Mesodermal cell (in vitro differentiated cells): ENCODE results near the gene GPR158.
"Not testable (repeated sequence)": the region's sequence is repeated elsewhere in the genome, so short reads cannot be mapped to it uniquely, and the experiment has no call there.

Experiments used
- H3K27ac ChIP-seq: 2 replicates; pipeline ENCODE4 v1.7.0; 2013; ENCODE audit warnings: mild to moderate bottlenecking, low read depth, low read length, moderate library complexity; ENCODE audit not compliant: severe bottlenecking
- H3K36me3 ChIP-seq: 2 replicates; pipeline ENCODE4 v1.7.1; 2013; ENCODE audit warnings: mild to moderate bottlenecking, low read length, moderate library complexity; ENCODE audit not compliant: control insufficient read depth, insufficient read depth
- H3K4me1 ChIP-seq: one replicate; pipeline ENCODE4 v1.7.1; 2013; ENCODE audit warnings: mild to moderate bottlenecking, low read length; ENCODE audit not compliant: insufficient read depth, control insufficient read depth, poor library complexity, severe bottlenecking
- H3K4me3 ChIP-seq: 2 replicates; pipeline ENCODE4 v1.7.0; 2013; ENCODE audit warnings: low read length, control low read depth, mild to moderate bottlenecking; ENCODE audit not compliant: insufficient read depth, poor library complexity, severe bottlenecking; ENCODE audit errors: extremely low read depth
- H3K9me3 ChIP-seq: 2 replicates; pipeline ENCODE4 v1.7.1; 2013; ENCODE audit warnings: mild to moderate bottlenecking, low read length, moderate library complexity; ENCODE audit not compliant: control insufficient read depth
- WGBS, 2 experiments: methylation state at CpG; one replicate each; pipeline ENCODE4 v1.1.5; 2013; ENCODE audit warnings: missing lambda C conversion rate in 2 of 2; ENCODE audit not compliant: insufficient coverage in 2 of 2; 5-methylcytosine and 5-hydroxymethylcytosine counted together

Gene GPR158

DNA sequence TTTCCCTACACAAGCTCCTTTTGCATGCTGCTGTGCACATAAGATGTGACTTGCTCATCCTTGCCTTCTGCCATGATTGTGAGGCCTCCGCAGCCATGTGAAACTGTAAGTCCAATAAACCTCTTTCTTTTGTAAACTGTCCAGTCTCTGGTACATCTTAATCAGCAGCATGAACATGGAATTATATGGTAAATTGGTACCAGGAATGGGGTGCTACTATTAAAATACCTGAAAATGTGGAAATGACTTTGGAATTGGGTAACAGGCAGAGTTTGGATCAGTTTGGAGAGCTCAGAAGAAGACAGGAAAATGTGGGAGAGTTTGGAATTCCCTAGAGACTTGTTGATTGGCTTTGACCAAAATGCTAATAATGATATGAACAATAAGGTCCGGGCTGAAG is 181.8 kb downstream of the GPR158 start:
- WGBS, 2 experiments, result 77 to 86% methylated on average over 1 to 2 of the region's 2 CpGs
- no peak overlapping the region for H3K4me3 ChIP-seq
- H3K4me1 ChIP-seq, result no peaks in the 10 kb centered on the region
- no peaks in the 10 kb centered on the region for H3K36me3 ChIP-seq
- no peak overlapping the region for H3K27ac ChIP-seq
- H3K9me3 ChIP-seq, result peaks cover 31% of the 10 kb centered on the region

DNA sequence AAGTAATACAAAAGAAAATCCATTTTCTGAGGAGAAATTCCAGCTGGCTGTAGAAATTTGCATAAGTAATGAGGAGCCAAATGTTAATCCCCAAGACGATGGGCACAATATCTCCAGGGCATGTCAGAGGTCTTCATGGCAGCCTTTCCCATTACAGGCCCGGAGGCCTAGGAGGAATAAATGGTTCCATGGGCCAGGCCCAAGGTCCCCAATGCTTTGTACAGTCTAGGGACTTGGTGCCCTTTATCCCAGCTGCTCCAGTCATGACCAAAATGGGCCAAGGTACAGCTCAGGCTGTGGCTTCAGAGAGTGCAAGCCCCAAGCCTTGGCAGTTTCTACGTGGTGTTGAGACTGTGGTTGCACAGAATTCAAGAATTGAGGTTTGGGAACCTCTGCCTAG is 182.5 kb downstream of the GPR158 start:
- no peaks in the 10 kb centered on the region for H3K36me3 ChIP-seq
- H3K9me3 ChIP-seq, result peaks cover 31% of the 10 kb centered on the region
- H3K27ac ChIP-seq, result no peak overlapping the region
- 75 to 80% methylated on average over 3 of the region's 3 CpGs for WGBS, 2 experiments
- no peaks in the 10 kb centered on the region for H3K4me1 ChIP-seq
- no peak overlapping the region for H3K4me3 ChIP-seq

DNA sequence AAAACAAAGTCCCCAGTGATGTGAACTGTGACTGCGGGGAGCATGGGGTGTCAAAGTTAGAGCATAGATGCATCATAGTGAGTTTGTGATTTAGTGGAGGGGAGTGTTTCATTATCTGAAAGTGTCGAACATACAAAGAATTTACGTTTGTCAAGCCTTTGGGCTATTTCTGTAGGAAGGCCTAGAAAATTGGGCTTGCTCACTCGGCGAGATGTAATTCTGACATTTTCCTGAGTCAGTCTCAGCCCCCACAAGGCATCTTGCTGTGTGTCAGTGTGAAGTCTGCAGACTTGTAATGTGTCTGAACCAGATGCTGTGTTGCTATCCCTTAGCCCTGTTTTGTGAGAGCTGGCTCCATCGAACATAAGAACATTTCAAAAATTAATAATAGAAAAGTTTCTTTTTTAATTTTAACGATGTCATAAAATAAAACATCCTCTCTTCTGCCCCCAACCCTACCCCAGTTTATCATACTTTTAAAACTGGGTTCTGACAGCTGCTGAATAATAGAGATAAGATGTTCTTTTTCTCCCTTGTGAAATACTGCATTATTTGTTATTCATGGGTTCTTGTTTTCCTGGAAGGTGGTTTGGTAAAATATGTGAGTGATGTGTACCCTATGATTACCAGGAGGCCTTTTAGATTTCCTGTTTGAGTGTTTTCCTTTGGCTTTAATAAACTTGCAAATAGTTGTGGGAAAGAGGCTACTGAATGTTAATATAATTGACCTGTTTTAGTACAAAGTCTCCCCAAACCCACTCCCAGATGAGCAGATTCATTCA is 207.4 kb downstream of the GPR158 start:
- Histone ChIP-seq H3K27ac (peak overlapping the region; percentile 26), H3K36me3 (no peaks in the 10 kb centered on the region), H3K9me3 (no peaks in the 10 kb centered on the region), H3K4me1 (peaks cover 4% of the 10 kb centered on the region), H3K4me3 (no peak overlapping the region)
- 43 to 82% methylated on average over 2 to 5 of the region's 7 CpGs for WGBS, 2 experiments

DNA sequence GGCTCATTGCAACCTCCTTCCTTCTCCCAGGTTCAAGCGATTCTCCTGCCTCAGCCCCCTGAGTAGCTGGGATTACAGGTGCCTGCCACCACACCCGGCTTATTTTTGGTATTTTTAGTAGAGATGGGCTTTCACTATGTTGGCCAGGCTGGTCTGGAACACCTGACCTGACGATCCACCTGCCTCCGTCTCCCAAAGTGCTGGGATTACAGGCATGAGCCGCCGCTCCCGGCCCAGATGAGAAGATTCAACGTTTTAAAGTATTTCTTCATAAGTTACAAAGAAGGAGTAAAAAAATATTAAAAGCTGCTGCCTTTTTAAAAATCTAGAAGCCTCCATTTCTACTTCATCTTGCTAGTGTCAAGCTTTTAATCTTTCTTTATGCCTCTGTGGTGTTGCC is 208.1 kb downstream of the GPR158 start:
- H3K9me3 ChIP-seq, H3K4me3 ChIP-seq, H3K27ac ChIP-seq, H3K4me1 ChIP-seq, H3K36me3 ChIP-seq: not testable (repeated sequence)
- WGBS, 2 experiments, result 79 to 100% methylated on average over 1 to 6 of the region's 8 CpGs

DNA sequence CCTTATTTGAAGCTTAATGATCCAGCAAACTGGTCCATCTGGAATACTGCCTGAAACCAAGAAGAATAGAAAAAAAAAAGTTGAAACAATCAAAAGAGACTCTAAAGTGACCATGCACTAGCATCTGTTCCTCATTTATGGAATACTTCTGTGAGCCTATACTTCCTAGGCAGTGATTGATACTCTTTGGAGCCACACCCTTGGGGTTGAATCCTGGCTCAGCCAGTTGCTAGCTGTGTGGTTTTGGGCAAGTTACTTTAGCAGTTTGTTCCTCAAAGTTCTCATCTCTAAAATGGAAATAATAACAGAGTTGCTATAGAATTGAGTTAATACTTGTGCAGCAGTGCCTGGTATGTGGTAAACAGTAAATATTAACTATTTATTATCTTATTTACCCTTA is 208.9 kb downstream of the GPR158 start:
- H3K4me3 ChIP-seq, result no peak overlapping the region
- no peaks in the 10 kb centered on the region for H3K36me3 ChIP-seq
- H3K27ac ChIP-seq, result no peak overlapping the region
- H3K4me1 ChIP-seq, result peaks cover 4% of the 10 kb centered on the region
- no peaks in the 10 kb centered on the region for H3K9me3 ChIP-seq

DNA sequence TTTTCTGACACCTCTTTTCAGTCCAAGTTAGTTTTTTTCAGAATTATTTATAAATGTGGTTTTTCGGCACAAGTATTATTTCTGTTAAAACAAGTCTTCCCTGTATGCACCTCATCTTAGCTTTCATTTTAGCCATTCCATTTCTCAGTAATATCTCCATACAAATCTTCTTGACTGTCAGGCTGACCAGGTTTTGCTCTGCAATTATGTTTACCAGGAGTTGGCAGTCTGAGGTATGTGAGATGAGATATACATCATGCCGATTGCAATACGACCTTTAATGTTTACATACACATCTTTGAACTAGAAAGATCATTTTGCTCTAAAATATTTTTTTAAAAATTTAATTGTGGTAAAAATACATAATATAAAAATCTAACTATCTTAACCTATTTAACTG is 209.8 kb downstream of the GPR158 start:
- WGBS, 2 experiments, result no CpG with 5 or more reads among the region's 3 CpGs
- Histone ChIP-seq H3K9me3 (no peaks in the 10 kb centered on the region), H3K27ac (no peak overlapping the region), H3K4me1 (peaks cover 4% of the 10 kb centered on the region), H3K36me3 (no peaks in the 10 kb centered on the region), H3K4me3 (no peak overlapping the region)

DNA sequence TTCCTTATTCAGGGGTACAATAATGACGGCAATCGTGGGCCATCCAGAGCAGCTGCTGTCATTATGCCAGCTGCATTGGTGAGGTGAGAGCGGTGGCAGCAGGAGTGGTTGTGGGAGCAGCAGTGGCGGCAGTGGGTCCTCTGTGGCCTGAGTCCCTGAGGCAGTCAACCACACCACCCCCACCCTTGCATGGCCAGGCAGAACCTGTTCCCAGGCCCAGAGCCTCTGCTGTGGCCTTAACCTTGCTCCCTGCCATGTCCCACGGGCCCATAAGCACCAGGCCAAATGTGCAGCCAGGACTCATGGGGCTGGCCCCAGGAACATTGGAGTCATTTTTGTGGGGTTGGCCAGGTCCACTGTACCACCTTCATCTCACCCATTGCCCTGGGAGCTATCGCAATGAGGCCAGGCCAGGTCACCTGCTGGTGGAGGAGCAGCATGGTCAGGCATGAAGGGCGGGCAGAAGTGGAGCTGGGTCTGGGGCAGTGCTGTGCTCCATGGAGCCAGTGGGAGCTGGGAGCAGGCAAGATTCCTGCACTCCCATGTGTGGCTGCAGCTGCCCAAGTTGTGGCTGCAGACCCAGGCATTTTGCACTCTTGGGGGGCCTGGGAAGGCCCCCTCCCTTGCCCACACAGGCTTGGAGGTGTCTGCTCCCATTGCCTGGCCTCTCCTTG is 213.5 kb downstream of the GPR158 start:
- H3K4me3 ChIP-seq, result no peak overlapping the region
- H3K4me1 ChIP-seq, result no peaks in the 10 kb centered on the region
- no peak overlapping the region for H3K27ac ChIP-seq
- H3K36me3 ChIP-seq, result no peaks in the 10 kb centered on the region
- WGBS, 2 experiments, result 84 to 85% methylated on average over 6 to 7 of the region's 7 CpGs
- H3K9me3 ChIP-seq, result peaks cover 4% of the 10 kb centered on the region

DNA sequence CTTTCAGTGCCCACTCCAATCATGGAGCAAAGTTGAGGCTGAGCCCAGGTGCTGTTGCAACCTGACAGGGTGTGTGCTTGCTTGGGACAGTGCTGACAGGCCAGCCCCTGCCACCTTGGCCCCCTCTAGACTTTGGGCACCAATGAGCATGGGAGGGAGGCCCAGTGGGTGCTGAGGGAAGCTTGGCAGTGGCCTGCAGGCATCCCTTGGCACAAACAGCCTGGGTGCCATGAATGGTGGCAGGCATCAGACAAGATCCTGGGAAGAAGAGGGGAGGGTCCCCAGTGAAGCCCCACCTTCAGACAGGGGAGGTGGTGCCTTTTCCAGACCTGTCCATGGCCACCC is 214.0 kb downstream of the GPR158 start:
- H3K4me3 ChIP-seq, result no peak overlapping the region
- H3K9me3 ChIP-seq, result peaks cover 4% of the 10 kb centered on the region

DNA sequence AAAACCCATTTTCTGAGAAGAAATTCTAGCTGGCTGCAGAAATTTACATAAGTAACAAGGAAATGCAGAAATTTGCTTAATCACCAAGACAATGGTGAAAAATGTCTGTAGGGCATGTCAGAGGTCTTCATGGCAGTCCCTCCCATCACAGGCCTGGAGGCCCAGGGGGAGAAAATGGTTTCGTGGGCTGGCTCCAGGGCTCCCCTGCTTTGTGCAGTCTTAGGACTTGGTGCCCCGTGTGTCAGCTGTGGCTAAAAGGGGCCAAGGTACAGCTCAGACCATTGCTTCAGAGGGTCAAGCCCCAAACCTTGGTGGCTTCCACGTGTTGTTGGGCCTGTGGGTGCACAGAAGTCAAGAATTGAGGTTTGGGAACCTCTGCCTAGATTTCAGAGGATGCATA is 215.9 kb downstream of the GPR158 start:
- no peaks in the 10 kb centered on the region for H3K36me3 ChIP-seq
- no peak overlapping the region for H3K27ac ChIP-seq
- 79 to 86% methylated on average over 2 to 3 of the region's 3 CpGs for WGBS, 2 experiments
- H3K4me3 ChIP-seq, result no peak overlapping the region
- peaks cover 4% of the 10 kb centered on the region for H3K9me3 ChIP-seq
- no peaks in the 10 kb centered on the region for H3K4me1 ChIP-seq

More for the DNA sequence above, 214.0 kb downstream of the GPR158 start:
- Histone ChIP-seq H3K4me1 (no peaks in the 10 kb centered on the region), H3K27ac (no peak overlapping the region), H3K36me3 (no peaks in the 10 kb centered on the region)

DNA sequence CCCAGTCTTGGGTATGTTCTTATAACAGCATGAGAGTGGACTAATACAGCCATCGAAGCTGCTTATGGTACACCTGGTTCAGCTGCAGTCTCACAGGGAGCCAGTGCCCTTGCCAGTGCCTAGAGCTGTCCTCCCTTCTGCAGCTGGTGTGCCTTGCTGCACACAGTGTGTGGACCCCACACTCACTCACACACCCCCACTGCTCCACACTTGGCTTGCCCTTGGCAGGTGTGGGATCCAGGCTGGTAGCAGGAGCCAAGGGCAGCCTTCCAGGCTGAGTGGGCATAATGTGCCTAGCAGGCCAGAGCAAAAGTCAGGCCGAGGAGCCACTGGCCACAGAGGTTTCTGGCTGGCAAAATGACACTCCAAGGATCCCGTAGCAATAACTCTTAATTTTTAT is 217.3 kb downstream of the GPR158 start:
- H3K27ac ChIP-seq, result no peak overlapping the region
- no peaks in the 10 kb centered on the region for H3K36me3 ChIP-seq
- H3K4me1 ChIP-seq, result no peaks in the 10 kb centered on the region
- peaks cover 4% of the 10 kb centered on the region for H3K9me3 ChIP-seq
- no peak overlapping the region for H3K4me3 ChIP-seq
- 67 to 68% methylated on average over 1 to 3 of the region's 3 CpGs for WGBS, 2 experiments

DNA sequence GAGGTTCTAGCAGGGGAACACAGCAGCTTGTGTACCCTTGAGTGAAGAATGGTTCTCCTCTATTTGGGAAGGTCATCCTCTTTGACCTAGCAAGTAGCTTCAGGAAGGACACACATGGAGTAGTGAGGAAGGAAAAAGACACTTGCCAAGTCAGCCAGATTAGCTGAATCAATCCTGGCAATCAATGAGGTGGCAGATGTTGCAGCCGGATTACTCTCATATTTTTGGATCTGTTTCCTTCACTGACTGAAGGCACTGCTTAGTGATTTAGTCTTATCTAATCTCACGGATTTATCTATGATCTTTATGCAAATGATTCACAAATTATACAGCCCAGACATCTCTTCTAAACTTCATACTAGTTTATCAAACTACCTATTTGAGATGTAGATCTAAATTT is 218.8 kb downstream of the GPR158 start:
- 88 to 100% methylated on average over 1 of the region's 2 CpGs for WGBS, 2 experiments
- Histone ChIP-seq H3K4me3 (no peak overlapping the region), H3K36me3 (no peaks in the 10 kb centered on the region), H3K27ac (no peak overlapping the region), H3K9me3 (peaks cover 4% of the 10 kb centered on the region), H3K4me1 (no peaks in the 10 kb centered on the region)
